ENCODE results near the gene SLC35F3.

The SLC35F3 gene

DNA sequence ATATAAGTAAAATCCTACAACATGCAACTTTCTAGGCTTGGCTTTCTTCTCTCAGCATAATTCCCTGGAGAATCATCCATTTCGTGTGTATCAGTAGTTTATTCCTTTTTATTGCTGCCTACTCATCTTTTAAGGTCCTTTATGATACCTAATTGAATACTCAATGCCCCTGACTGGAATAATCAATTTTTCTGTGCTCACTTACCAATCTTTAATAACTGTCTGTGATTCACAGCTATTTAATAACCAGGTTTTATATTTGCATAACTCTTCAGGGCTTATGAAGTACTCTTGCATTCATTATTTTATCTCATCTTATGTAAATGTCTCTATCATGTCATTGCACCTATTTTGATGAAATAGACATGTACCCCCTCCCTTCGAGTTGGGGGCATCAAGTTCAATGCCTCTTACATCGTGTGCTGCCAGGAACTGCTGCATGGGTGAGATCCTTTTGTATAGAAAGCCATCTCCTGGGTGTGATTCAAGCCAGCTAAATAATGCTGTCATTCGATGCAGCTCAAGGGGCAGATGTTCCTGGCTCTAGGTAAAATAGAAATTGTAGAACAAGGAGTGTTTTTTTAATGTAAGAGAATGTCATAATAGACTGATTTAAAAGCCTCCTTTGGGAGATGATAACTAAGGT is 222.7 kb downstream of the SLC35F3 start:
- Histone ChIP-seq H3K27ac (ENCODE audit: insufficient read depth in 1 of 2, low read depth in 1 of 2, low read length in 2 of 2, poor library complexity in 1 of 2, severe bottlenecking in 2 of 2) (no peak overlapping the region), H3K9me3 (ENCODE audit: control extremely low read depth in 1 of 5, control insufficient read depth in 4 of 5, insufficient read depth in 2 of 5, low read depth in 1 of 5, low read length in 4 of 5) (no peaks in the 10 kb centered on the region), H3K4me3 (ENCODE audit: control insufficient read depth in 1 of 7, extremely low read depth in 1 of 7, insufficient read depth in 4 of 7, low read depth in 2 of 7, low read length in 6 of 7) (no peak overlapping the region), H3K36me3 (ENCODE audit: control insufficient read depth in 4 of 4, insufficient read depth in 4 of 4, low read length in 3 of 4) (no peaks in the 10 kb centered on the region), H3K27me3 (replicated peaks in 2 of 5; ENCODE audit: control insufficient read depth in 4 of 5, insufficient read depth in 5 of 5, low read length in 4 of 5) (peaks cover 0 to 31% (median 7%) of the 10 kb centered on the region in 5 experiments), H3K4me1 (ENCODE audit: control extremely low read depth in 1 of 4, control insufficient read depth in 4 of 4, insufficient read depth in 4 of 4, low read length in 3 of 4) (no peaks in the 10 kb centered on the region)
- WGBS (ENCODE audit: insufficient coverage): 80% methylated on average over 4 of the region's 4 CpGs
- ChIA-PET POLR2A (no interaction called here), CTCF (interaction anchor here (1.4 to 3.4 kb wide), 2 partner anchors 10 to 183 kb away, joined by 4 to 26 read pairs; no protein-coding TSS in a partner anchor)
- no peak for DNase-seq

DNA sequence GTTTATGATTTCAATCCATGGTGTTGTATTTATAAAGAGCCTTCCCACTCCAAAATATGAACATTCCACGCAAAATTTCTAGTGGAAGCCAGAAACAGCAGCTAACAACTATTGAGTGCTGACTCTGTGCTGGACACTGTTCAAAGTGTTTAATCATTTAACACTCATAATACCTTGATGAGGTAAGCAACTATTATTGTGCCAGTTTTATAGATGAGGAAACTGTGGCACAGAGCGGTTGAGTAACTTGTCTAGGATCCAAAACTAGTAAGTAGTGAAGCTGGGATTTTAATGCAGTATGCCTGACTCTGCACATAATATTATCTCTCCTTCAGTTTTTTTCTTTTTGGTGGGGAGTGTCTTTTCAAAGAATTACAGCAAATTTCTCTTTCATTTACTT is 228.3 kb downstream of the SLC35F3 start:
- WGBS (ENCODE audit: insufficient coverage): no CpG with 5 or more reads among the region's 2 CpGs
- CTCF ChIA-PET: interaction anchor here (1.0 to 1.2 kb wide), 3 partner anchors 8 to 17 kb away, joined by 3 read pairs; no protein-coding TSS in a partner anchor
- no peak for DNase-seq
- POLR2A ChIA-PET: no interaction called here
- Histone ChIP-seq H3K27ac (ENCODE audit: insufficient read depth in 1 of 2, low read depth in 1 of 2, low read length in 2 of 2, poor library complexity in 1 of 2, severe bottlenecking in 2 of 2) (no peak overlapping the region), H3K9me3 (ENCODE audit: control extremely low read depth in 1 of 5, control insufficient read depth in 4 of 5, insufficient read depth in 2 of 5, low read depth in 1 of 5, low read length in 4 of 5) (no peaks in the 10 kb centered on the region), H3K36me3 (ENCODE audit: control insufficient read depth in 4 of 4, insufficient read depth in 4 of 4, low read length in 3 of 4) (no peaks in the 10 kb centered on the region), H3K27me3 (replicated peaks in 2 of 5; ENCODE audit: control insufficient read depth in 4 of 5, insufficient read depth in 5 of 5, low read length in 4 of 5) (peaks cover 0 to 10% (median 0%) of the 10 kb centered on the region in 5 experiments), H3K4me1 (ENCODE audit: control extremely low read depth in 1 of 4, control insufficient read depth in 4 of 4, insufficient read depth in 4 of 4, low read length in 3 of 4) (no peaks in the 10 kb centered on the region), H3K4me3 (ENCODE audit: control insufficient read depth in 1 of 7, extremely low read depth in 1 of 7, insufficient read depth in 4 of 7, low read depth in 2 of 7, low read length in 6 of 7) (no peak overlapping the region)

- POLR2A ChIA-PET: no interaction called here
- H3K9me3 ChIP-seq (ENCODE audit: control extremely low read depth in 1 of 5, control insufficient read depth in 4 of 5, insufficient read depth in 2 of 5, low read depth in 1 of 5, low read length in 4 of 5): no peaks in the 10 kb centered on the region
- H3K4me1 ChIP-seq (ENCODE audit: control extremely low read depth in 1 of 4, control insufficient read depth in 4 of 4, insufficient read depth in 4 of 4, low read length in 3 of 4): no peaks in the 10 kb centered on the region
- H3K27ac ChIP-seq (ENCODE audit: insufficient read depth in 1 of 2, low read depth in 1 of 2, low read length in 2 of 2, poor library complexity in 1 of 2, severe bottlenecking in 2 of 2): no peak overlapping the region
- WGBS (ENCODE audit: insufficient coverage): 98% methylated on average over 5 of the region's 5 CpGs
- DNase-seq: no peak
- H3K27me3 ChIP-seq (replicated peaks in 2 of 5; ENCODE audit: control insufficient read depth in 4 of 5, insufficient read depth in 5 of 5, low read length in 4 of 5): peaks cover 0 to 5% (median 0%) of the 10 kb centered on the region in 5 experiments
- H3K4me3 ChIP-seq (ENCODE audit: control insufficient read depth in 1 of 7, extremely low read depth in 1 of 7, insufficient read depth in 4 of 7, low read depth in 2 of 7, low read length in 6 of 7): no peak overlapping the region
- no peaks in the 10 kb centered on the region for H3K36me3 ChIP-seq (ENCODE audit: control insufficient read depth in 4 of 4, insufficient read depth in 4 of 4, low read length in 3 of 4)
- CTCF ChIA-PET: interaction anchor here (0.8 kb wide), 1 partner anchor 9 kb away, joined by 3 read pairs; no protein-coding TSS in a partner anchor
Measured at GRCh38 chr1:234134878-234135277, 230.4 kb downstream of the SLC35F3 start.

- Histone ChIP-seq H3K27ac (ENCODE audit: insufficient read depth in 1 of 2, low read depth in 1 of 2, low read length in 2 of 2, poor library complexity in 1 of 2, severe bottlenecking in 2 of 2) (no peak overlapping the region), H3K9me3 (ENCODE audit: control extremely low read depth in 1 of 5, control insufficient read depth in 4 of 5, insufficient read depth in 2 of 5, low read depth in 1 of 5, low read length in 4 of 5) (no peaks in the 10 kb centered on the region), H3K36me3 (ENCODE audit: control insufficient read depth in 4 of 4, insufficient read depth in 4 of 4, low read length in 3 of 4) (no peaks in the 10 kb centered on the region), H3K4me3 (ENCODE audit: control insufficient read depth in 1 of 7, extremely low read depth in 1 of 7, insufficient read depth in 4 of 7, low read depth in 2 of 7, low read length in 6 of 7) (no peak overlapping the region), H3K27me3 (replicated peaks in 2 of 5; ENCODE audit: control insufficient read depth in 4 of 5, insufficient read depth in 5 of 5, low read length in 4 of 5) (peaks cover 0 to 5% (median 0%) of the 10 kb centered on the region in 5 experiments), H3K4me1 (ENCODE audit: control extremely low read depth in 1 of 4, control insufficient read depth in 4 of 4, insufficient read depth in 4 of 4, low read length in 3 of 4) (no peaks in the 10 kb centered on the region)
- POLR2A ChIA-PET: no interaction called here
- no peak for DNase-seq
- CTCF ChIA-PET: interaction anchor here (0.8 kb wide), 1 partner anchor 9 kb away, joined by 3 read pairs; no protein-coding TSS in a partner anchor
- 98% methylated on average over 4 of the region's 4 CpGs for WGBS (ENCODE audit: insufficient coverage)
Measured at GRCh38 chr1:234135501-234135900, 231.0 kb downstream of the SLC35F3 start.

DNA sequence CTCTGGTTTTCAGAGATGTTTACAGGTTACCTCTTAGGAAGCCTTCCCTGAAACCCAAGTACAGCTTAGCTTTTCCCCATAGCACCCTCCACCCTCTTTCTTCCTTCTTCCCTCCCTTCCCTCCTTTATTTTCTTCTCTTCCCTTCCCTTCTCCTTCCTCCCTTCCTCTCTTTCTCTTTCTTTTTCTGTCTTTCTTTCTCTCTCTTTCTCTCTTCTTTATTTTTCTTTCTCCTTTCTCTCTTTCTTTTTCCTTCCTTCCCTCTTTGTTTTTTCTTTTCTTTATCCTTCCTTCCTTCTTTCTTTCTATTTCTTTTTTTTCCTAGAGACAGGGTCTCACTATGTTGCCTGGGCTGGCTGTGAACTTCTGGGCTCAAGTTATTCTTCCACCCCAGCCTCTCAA is 231.6 kb downstream of the SLC35F3 start:
- H3K4me3 ChIP-seq (ENCODE audit: control insufficient read depth in 1 of 7, extremely low read depth in 1 of 7, insufficient read depth in 4 of 7, low read depth in 2 of 7, low read length in 6 of 7): no peak overlapping the region
- POLR2A ChIA-PET: no interaction called here
- CTCF ChIA-PET: no interaction called here

GRCh38 chr1:234139966-234140365 is 235.5 kb downstream of the SLC35F3 start:
- ChIA-PET CTCF (no interaction called here), POLR2A (no interaction called here)
- no peak overlapping the region for H3K27ac ChIP-seq (ENCODE audit: insufficient read depth in 1 of 2, low read depth in 1 of 2, low read length in 2 of 2, poor library complexity in 1 of 2, severe bottlenecking in 2 of 2)
- H3K4me1 ChIP-seq (ENCODE audit: control extremely low read depth in 1 of 4, control insufficient read depth in 4 of 4, insufficient read depth in 4 of 4, low read length in 3 of 4): no peaks in the 10 kb centered on the region
- DNase-seq: no peak
- WGBS (ENCODE audit: insufficient coverage): 100% methylated on average over 1 of the region's 6 CpGs
- H3K4me3 ChIP-seq (ENCODE audit: control insufficient read depth in 1 of 7, extremely low read depth in 1 of 7, insufficient read depth in 4 of 7, low read depth in 2 of 7, low read length in 6 of 7): no peak overlapping the region
- no peaks in the 10 kb centered on the region for H3K36me3 ChIP-seq (ENCODE audit: control insufficient read depth in 4 of 4, insufficient read depth in 4 of 4, low read length in 3 of 4)
- peaks cover 0 to 10% (median 2%) of the 10 kb centered on the region in 5 experiments for H3K27me3 ChIP-seq (replicated peaks in 2 of 5; ENCODE audit: control insufficient read depth in 4 of 5, insufficient read depth in 5 of 5, low read length in 4 of 5)
- H3K9me3 ChIP-seq (ENCODE audit: control extremely low read depth in 1 of 5, control insufficient read depth in 4 of 5, insufficient read depth in 2 of 5, low read depth in 1 of 5, low read length in 4 of 5): no peaks in the 10 kb centered on the region

More for the DNA sequence above, 231.6 kb downstream of the SLC35F3 start:
- H3K27me3 ChIP-seq (replicated peaks in 2 of 5; ENCODE audit: control insufficient read depth in 4 of 5, insufficient read depth in 5 of 5, low read length in 4 of 5): peaks cover 0 to 5% (median 0%) of the 10 kb centered on the region in 5 experiments
- no peaks in the 10 kb centered on the region for H3K4me1 ChIP-seq (ENCODE audit: control extremely low read depth in 1 of 4, control insufficient read depth in 4 of 4, insufficient read depth in 4 of 4, low read length in 3 of 4)
- no peak for DNase-seq
- no peaks in the 10 kb centered on the region for H3K36me3 ChIP-seq (ENCODE audit: control insufficient read depth in 4 of 4, insufficient read depth in 4 of 4, low read length in 3 of 4)
- no peak overlapping the region for H3K27ac ChIP-seq (ENCODE audit: insufficient read depth in 1 of 2, low read depth in 1 of 2, low read length in 2 of 2, poor library complexity in 1 of 2, severe bottlenecking in 2 of 2)
- H3K9me3 ChIP-seq (ENCODE audit: control extremely low read depth in 1 of 5, control insufficient read depth in 4 of 5, insufficient read depth in 2 of 5, low read depth in 1 of 5, low read length in 4 of 5): no peaks in the 10 kb centered on the region

DNA sequence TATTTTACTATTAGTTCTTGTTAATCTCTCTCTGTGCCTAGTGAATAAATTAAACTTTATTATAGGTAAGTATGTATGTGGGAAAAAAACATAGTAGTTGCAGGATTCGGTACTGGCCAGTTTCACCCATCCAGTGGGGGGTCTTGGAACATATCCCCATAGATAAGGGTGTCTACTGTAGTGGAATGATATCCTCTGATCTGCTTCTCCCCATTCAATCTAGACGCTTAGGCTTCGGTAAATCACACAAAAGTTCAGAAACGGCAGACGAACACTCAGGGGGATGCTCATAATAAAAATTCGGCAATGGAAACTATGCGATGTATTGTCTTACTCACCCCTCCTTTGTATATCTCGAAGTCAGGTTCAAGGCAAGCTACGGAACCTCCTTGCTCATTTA is 235.9 kb downstream of the SLC35F3 start:
- POLR2A ChIA-PET: no interaction called here
- Histone ChIP-seq H3K27me3 (replicated peaks in 2 of 5; ENCODE audit: control insufficient read depth in 4 of 5, insufficient read depth in 5 of 5, low read length in 4 of 5) (peaks cover 0 to 11% (median 2%) of the 10 kb centered on the region in 5 experiments), H3K36me3 (ENCODE audit: control insufficient read depth in 4 of 4, insufficient read depth in 4 of 4, low read length in 3 of 4) (no peaks in the 10 kb centered on the region), H3K27ac (ENCODE audit: insufficient read depth in 1 of 2, low read depth in 1 of 2, low read length in 2 of 2, poor library complexity in 1 of 2, severe bottlenecking in 2 of 2) (no peak overlapping the region), H3K4me1 (ENCODE audit: control extremely low read depth in 1 of 4, control insufficient read depth in 4 of 4, insufficient read depth in 4 of 4, low read length in 3 of 4) (no peaks in the 10 kb centered on the region), H3K9me3 (ENCODE audit: control extremely low read depth in 1 of 5, control insufficient read depth in 4 of 5, insufficient read depth in 2 of 5, low read depth in 1 of 5, low read length in 4 of 5) (no peaks in the 10 kb centered on the region), H3K4me3 (ENCODE audit: control insufficient read depth in 1 of 7, extremely low read depth in 1 of 7, insufficient read depth in 4 of 7, low read depth in 2 of 7, low read length in 6 of 7) (no peak overlapping the region)
- CTCF ChIA-PET: no interaction called here
- WGBS (ENCODE audit: insufficient coverage): 99% methylated on average over 8 of the region's 9 CpGs
- DNase-seq: no peak

All from common myeloid progenitor, CD34-positive (primary cell).